CD14-positive monocyte (primary cell): ENCODE results near the gene SFXN4. TPM values are rescaled to one million over a fixed set of nuclear protein-coding genes. Genes with fewer than 3 reads are reported as not detected.
A peak's percentile ranks its signal among the peaks of the same experiment; 100 is the strongest.

ENCODE experiments used
- DNase-seq, 3 donors: peaks; one replicate each; pipeline ENCODE4 v3.0.0-alpha.2; 2011 to 2022
- H2AFZ ChIP-seq: 2 replicates; pipeline ENCODE4 v1.6.0; 2012; ENCODE audit warnings: mild to moderate bottlenecking, low read depth, low read length, inconsistent platforms; ENCODE audit not compliant: insufficient read depth, poor library complexity, severe bottlenecking
- H3K27ac ChIP-seq, 2 donors: 1 replicate in 1 of 2; 2 replicates in 1 of 2; pipeline ENCODE4 v1.5.1; 2012 to 2013; ENCODE audit warnings: low read length in 2 of 2, control low read depth in 1 of 2, inconsistent platforms in 1 of 2, low read depth in 1 of 2, mild to moderate bottlenecking in 1 of 2
- H3K27me3 ChIP-seq, 2 donors: one replicate each; pipeline versions ENCODE4 v1.6.0 to v1.6.1; 2011 to 2013; ENCODE audit warnings: low read length in 2 of 2; ENCODE audit not compliant: control insufficient read depth in 2 of 2, insufficient read depth in 2 of 2
- H3K36me3 ChIP-seq, 2 donors: replicated peaks in 1 of 2; 1 replicate in 1 of 2; 2 replicates in 1 of 2; pipeline versions ENCODE4 v1.5.1 to v1.6.1; 2012 to 2013; ENCODE audit warnings: low read length in 2 of 2, control low read depth in 1 of 2, inconsistent platforms in 1 of 2, mild to moderate bottlenecking in 1 of 2; ENCODE audit not compliant: insufficient read depth in 2 of 2, control insufficient read depth in 1 of 2
- H3K4me1 ChIP-seq, 2 donors: 1 replicate in 1 of 2; 2 replicates in 1 of 2; pipeline versions ENCODE4 v1.5.1 to v1.6.1; 2012 to 2013; ENCODE audit warnings: low read length in 2 of 2, control low read depth in 1 of 2, inconsistent platforms in 1 of 2, mild to moderate bottlenecking in 1 of 2, moderate library complexity in 1 of 2; ENCODE audit not compliant: insufficient read depth in 2 of 2, control insufficient read depth in 1 of 2
- H3K4me2 ChIP-seq: replicated peaks from 2 replicates; pipeline ENCODE3; 2012; ENCODE audit warnings: low read length, moderate library complexity, mild to moderate bottlenecking; ENCODE audit not compliant: poor library complexity, severe bottlenecking; ENCODE audit errors: extremely low read depth
- H3K4me3 ChIP-seq, 3 experiments: fragments of 200-600 bp in 1 of 3; sonication (generic) in 1 of 3; replicated peaks in 1 of 3; 1 replicate in 2 of 3; 2 replicates in 1 of 3; pipeline ENCODE4 v1.5.1; 2011 to 2013; ENCODE audit warnings: low read length in 3 of 3, mild to moderate bottlenecking in 3 of 3, control low read depth in 2 of 3, low read depth in 2 of 3, inconsistent platforms in 1 of 3, moderate library complexity in 1 of 3
- H3K79me2 ChIP-seq: 2 replicates; pipeline ENCODE4 v1.6.0; 2012; ENCODE audit warnings: mild to moderate bottlenecking, control low read depth, inconsistent platforms, low read length, moderate library complexity; ENCODE audit not compliant: insufficient read depth
- H3K9ac ChIP-seq: 2 replicates; pipeline ENCODE4 v1.6.0; 2017; ENCODE audit warnings: low read length, mild to moderate bottlenecking; ENCODE audit not compliant: insufficient read depth, poor library complexity, severe bottlenecking
- H3K9me3 ChIP-seq, 2 donors: replicated peaks in 1 of 2; 1 replicate in 1 of 2; 2 replicates in 1 of 2; pipeline versions ENCODE4 v1.5.1 to v1.6.1; 2012 to 2013; ENCODE audit warnings: low read length in 2 of 2, control low read depth in 1 of 2; ENCODE audit not compliant: control insufficient read depth in 1 of 2, insufficient read depth in 1 of 2
- H4K20me1 ChIP-seq: 2 replicates; pipeline ENCODE4 v1.6.0; 2012; ENCODE audit warnings: mild to moderate bottlenecking, low read length, control low read depth, moderate library complexity; ENCODE audit not compliant: insufficient read depth
- H3K27ac Mint-ChIP-seq, 7 donors: one replicate each; pipeline ENCODE4 v1.8.0; 2020; ENCODE audit warnings: mild to moderate bottlenecking in 7 of 7, mixed read lengths in 7 of 7, moderate library complexity in 6 of 7, inconsistent platforms in 2 of 7
- H3K27me3 Mint-ChIP-seq, 3 donors: one replicate each; pipeline ENCODE4 v1.8.0; 2021 to 2022; ENCODE audit warnings: low read depth in 3 of 3, mild to moderate bottlenecking in 3 of 3, mixed read lengths in 3 of 3, moderate library complexity in 3 of 3, inconsistent platforms in 1 of 3
- H3K36me3 Mint-ChIP-seq, 2 donors: one replicate each; pipeline ENCODE4 v1.8.0; 2020; ENCODE audit warnings: mixed read lengths in 2 of 2, inconsistent platforms in 1 of 2, mild to moderate bottlenecking in 1 of 2
- H3K4me1 Mint-ChIP-seq: one replicate; pipeline ENCODE4 v1.8.0; 2020; ENCODE audit warnings: mild to moderate bottlenecking, mixed read lengths
- H3K4me3 Mint-ChIP-seq, 2 donors: one replicate each; pipeline ENCODE4 v1.8.0; 2020; ENCODE audit warnings: mild to moderate bottlenecking in 2 of 2, mixed read lengths in 2 of 2, moderate library complexity in 1 of 2
- H3K9me3 Mint-ChIP-seq, 7 donors: one replicate each; pipeline ENCODE4 v1.8.0; 2020 to 2022; ENCODE audit warnings: mixed read lengths in 7 of 7, mild to moderate bottlenecking in 6 of 7, moderate library complexity in 6 of 7, inconsistent platforms in 2 of 7
- WGBS: methylation state at CpG from one replicate; pipeline ENCODE4 v1.1.5; 2013; ENCODE audit warnings: missing lambda C conversion rate; ENCODE audit not compliant: insufficient coverage; 5-methylcytosine and 5-hydroxymethylcytosine counted together
- intact Hi-C, 2 donors: fragments of 100-400 bp; cut with micrococcal nuclease; formaldehyde crosslinking; loops; one replicate each; pipeline versions ENCODE4 v1.15.0 to v1.15.1; 2023
- polyA plus RNA-seq, 3 donors: library from polyadenylated mRNA; depleted of rRNA in 1 of 3; unstranded in 2 of 3; stranded (reverse) in 1 of 3; fragments of 300-500 nt in 2 of 3; fragments of >200 nt in 1 of 3; fragmentation: Illumina TruSeq in 2 of 3; gene quantifications; 1 replicate in 2 of 3; 2 replicates in 1 of 3; pipeline ENCODE4 v1.2.3, GENCODE V29; 2012 to 2021
- TF ChIP-seq, protein P1 (sequence below): fragments of 200-600 bp; IDR thresholded peaks from one replicate; pipeline ENCODE4 v1.8.0; 2022; ENCODE audit warnings: antibody characterized with exemption, mild to moderate bottlenecking

Gene SFXN4
- polyA plus RNA-seq, 3 donors: 8.3 to 20.4 (median 18.3) TPM

DNA sequence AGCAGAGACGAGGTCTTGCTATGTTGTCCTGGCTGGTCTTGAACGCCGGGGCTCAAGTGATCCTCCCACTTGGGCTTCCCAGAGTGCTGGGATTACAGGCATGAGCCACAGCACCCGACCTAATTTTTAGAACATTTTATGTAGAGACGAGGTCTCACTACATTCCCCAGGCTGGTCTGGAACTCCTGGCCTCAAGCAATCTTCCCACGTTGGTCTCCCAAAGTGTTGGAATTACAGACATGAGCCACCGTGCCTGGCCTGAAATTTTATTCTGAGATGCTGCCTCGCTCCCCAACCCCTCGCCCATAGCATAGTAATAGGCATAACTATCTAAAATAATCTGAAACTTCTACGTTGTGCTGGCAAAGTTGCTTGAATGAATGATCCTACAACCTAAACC, 21.9 kb downstream of the SFXN4 start:
- H3K36me3 Mint-ChIP-seq: peaks cover 39 to 64% of the 10 kb centered on the region in 2 donors
- Histone ChIP-seq H3K4me1 (peaks cover 8 to 11% of the 10 kb centered on the region in 2 donors), H3K79me2 (peaks cover 1% of the 10 kb centered on the region), H3K4me3 (no peak overlapping the region), H3K27me3 (no peaks in the 10 kb centered on the region), H2AFZ (no peak overlapping the region), H3K36me3 (peaks cover 26 to 59% of the 10 kb centered on the region in 2 donors), H3K27ac (no peak overlapping the region), H4K20me1 (no peaks in the 10 kb centered on the region), H3K9me3 (no peaks in the 10 kb centered on the region), H3K9ac (no peak overlapping the region), H3K4me2 (no peak overlapping the region)
- 95% methylated on average over 6 of the region's 10 CpGs for WGBS
- H3K27ac Mint-ChIP-seq: peak overlapping the region in 2 of 7 donors; percentile 10 to 63
- TF ChIP-seq, protein P1, sequence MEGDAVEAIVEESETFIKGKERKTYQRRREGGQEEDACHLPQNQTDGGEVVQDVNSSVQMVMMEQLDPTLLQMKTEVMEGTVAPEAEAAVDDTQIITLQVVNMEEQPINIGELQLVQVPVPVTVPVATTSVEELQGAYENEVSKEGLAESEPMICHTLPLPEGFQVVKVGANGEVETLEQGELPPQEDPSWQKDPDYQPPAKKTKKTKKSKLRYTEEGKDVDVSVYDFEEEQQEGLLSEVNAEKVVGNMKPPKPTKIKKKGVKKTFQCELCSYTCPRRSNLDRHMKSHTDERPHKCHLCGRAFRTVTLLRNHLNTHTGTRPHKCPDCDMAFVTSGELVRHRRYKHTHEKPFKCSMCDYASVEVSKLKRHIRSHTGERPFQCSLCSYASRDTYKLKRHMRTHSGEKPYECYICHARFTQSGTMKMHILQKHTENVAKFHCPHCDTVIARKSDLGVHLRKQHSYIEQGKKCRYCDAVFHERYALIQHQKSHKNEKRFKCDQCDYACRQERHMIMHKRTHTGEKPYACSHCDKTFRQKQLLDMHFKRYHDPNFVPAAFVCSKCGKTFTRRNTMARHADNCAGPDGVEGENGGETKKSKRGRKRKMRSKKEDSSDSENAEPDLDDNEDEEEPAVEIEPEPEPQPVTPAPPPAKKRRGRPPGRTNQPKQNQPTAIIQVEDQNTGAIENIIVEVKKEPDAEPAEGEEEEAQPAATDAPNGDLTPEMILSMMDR: no peak
- peaks cover 0 to 3% (median 0%) of the 10 kb centered on the region in 3 donors for H3K27me3 Mint-ChIP-seq
- no peaks in the 10 kb centered on the region for H3K9me3 Mint-ChIP-seq
- H3K4me3 Mint-ChIP-seq: no peak overlapping the region
- H3K4me1 Mint-ChIP-seq: peaks cover 12% of the 10 kb centered on the region
- intact Hi-C loops: loop anchor here in 1 of 2 donors (5.0 kb wide), 1 partner anchor 274 kb away; no protein-coding TSS in a partner anchor
- no peak for DNase-seq

DNA sequence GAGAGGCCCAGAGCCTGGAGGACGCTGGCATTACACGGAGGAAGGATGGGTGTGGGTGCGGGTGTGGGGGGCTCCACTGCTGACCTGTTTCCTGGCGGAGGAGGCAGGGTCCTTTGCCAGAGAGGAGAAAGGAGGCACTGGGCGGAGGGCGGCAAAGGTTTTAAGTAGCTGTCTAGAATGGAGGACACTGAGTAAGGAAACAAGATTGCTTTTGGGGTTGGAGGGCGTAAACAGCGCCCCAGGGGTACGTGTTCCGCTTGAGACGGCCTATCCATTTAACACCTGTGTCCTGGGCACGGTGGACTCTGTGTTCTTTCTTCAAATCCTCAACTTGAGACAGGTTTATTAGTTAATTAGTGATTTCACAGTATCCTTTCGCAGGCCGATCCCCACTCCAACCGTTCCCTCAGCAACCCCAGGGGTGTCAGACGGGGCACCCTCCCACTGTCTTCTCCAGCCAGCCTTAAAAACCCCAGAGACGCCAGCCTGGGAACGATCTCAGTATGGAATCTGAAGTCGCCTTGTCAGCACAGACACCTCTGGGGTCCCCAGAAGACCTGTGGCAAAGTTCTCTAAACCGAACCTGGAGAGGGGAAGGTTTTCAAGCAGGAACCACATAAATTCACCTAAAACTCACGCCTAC, 24.8 kb downstream of the SFXN4 start:
- no peak overlapping the region for H3K4me3 Mint-ChIP-seq
- Histone ChIP-seq H3K27me3 (no peaks in the 10 kb centered on the region), H3K9ac (no peak overlapping the region), H3K4me3 (no peak overlapping the region), H3K27ac (peak overlapping the region in 1 of 2 donors; percentile 66), H4K20me1 (no peaks in the 10 kb centered on the region), H2AFZ (no peak overlapping the region), H3K36me3 (peaks cover 10 to 34% of the 10 kb centered on the region in 2 donors), H3K9me3 (no peaks in the 10 kb centered on the region), H3K4me1 (peaks cover 27 to 29% of the 10 kb centered on the region in 2 donors), H3K4me2 (no peak overlapping the region), H3K79me2 (peaks cover 14% of the 10 kb centered on the region)
- 85% methylated on average over 6 of the region's 21 CpGs for WGBS
- no peak for DNase-seq
- H3K27ac Mint-ChIP-seq: peak overlapping the region in 3 of 7 donors; percentile 42 to 71 (median 58)
- TF ChIP-seq, protein P1: no peak
- peaks cover 24% of the 10 kb centered on the region for H3K4me1 Mint-ChIP-seq
- H3K9me3 Mint-ChIP-seq: no peaks in the 10 kb centered on the region
- H3K27me3 Mint-ChIP-seq: peaks cover 0 to 3% (median 0%) of the 10 kb centered on the region in 3 donors
- peaks cover 26 to 41% of the 10 kb centered on the region in 2 donors for H3K36me3 Mint-ChIP-seq
- intact Hi-C loops: loop anchor here in 1 of 2 donors (5.0 kb wide), 1 partner anchor 277 kb away; no protein-coding TSS in a partner anchor
